H1 (cell line): ENCODE data around the gene SEC24C. TPM values are rescaled to one million over a fixed set of nuclear protein-coding genes. Genes with fewer than 3 reads are reported as not detected.

Experiments used
- CTCF ChIA-PET: fragments of 300-600 bp; sonication (Branson Sonifier 250); formaldehyde crosslinking; loops from one replicate; lab custom pipeline; 2021; ENCODE audit not compliant: partially characterized antibody; lab: Charles Lee
- POLR2A ChIA-PET: fragments of 300-600 bp; sonication (Branson Sonifier 250); formaldehyde crosslinking; loops from one replicate; lab custom pipeline; 2021; ENCODE audit warnings: inconsistent platforms; ENCODE audit not compliant: partially characterized antibody; lab: Charles Lee
- DNase-seq, 2 experiments: peaks; one replicate each; pipeline versions ENCODE4 v3.0.0 to v3.0.0-alpha.2; 2010 to 2022; ENCODE audit warnings: low spot score in 2 of 2, low read depth in 1 of 2, mixed read lengths in 1 of 2
- FAIRE-seq: peaks from 2 replicates; lab custom pipeline; 2011; peaks lifted over from hg19 to GRCh38; lab: Jason Lieb, UNC
- H2AFZ ChIP-seq: 2 replicates; pipeline ENCODE4 v1.8.1; 2012; ENCODE audit warnings: low read length, inconsistent platforms
- H2AK5ac ChIP-seq: 2 replicates; pipeline ENCODE4 v1.6.1; 2013; ENCODE audit warnings: low read depth, low read length
- H2BK120ac ChIP-seq: replicated peaks from 2 replicates; pipeline ENCODE3; 2013; ENCODE audit warnings: low read depth, low read length, inconsistent platforms
- H2BK12ac ChIP-seq: 2 replicates; pipeline ENCODE4 v1.6.1; 2013; ENCODE audit warnings: low read depth, low read length
- H2BK15ac ChIP-seq: 2 replicates; pipeline ENCODE4 v1.6.1; 2013; ENCODE audit warnings: low read length
- H2BK20ac ChIP-seq: 2 replicates; pipeline ENCODE4 v1.6.1; 2013; ENCODE audit warnings: low read length
- H2BK5ac ChIP-seq: 2 replicates; pipeline ENCODE4 v1.6.1; 2013; ENCODE audit warnings: low read depth, low read length
- H3K14ac ChIP-seq: 2 replicates; pipeline ENCODE4 v1.6.1; 2013; ENCODE audit warnings: inconsistent platforms; ENCODE audit not compliant: insufficient read length
- H3K18ac ChIP-seq: 2 replicates; pipeline ENCODE4 v1.6.1; 2013; ENCODE audit warnings: low read length; ENCODE audit errors: extremely low read depth
- H3K23ac ChIP-seq: 2 replicates; pipeline ENCODE4 v1.6.1; 2013; ENCODE audit warnings: inconsistent platforms; ENCODE audit not compliant: insufficient read length
- H3K23me2 ChIP-seq: 2 replicates; pipeline ENCODE4 v1.6.1; 2013; ENCODE audit warnings: low read depth, low read length
- H3K27ac ChIP-seq: 2 replicates; pipeline ENCODE4 v1.6.1; 2011; ENCODE audit warnings: low read depth, low read length, inconsistent platforms
- H3K27me3 ChIP-seq, 4 experiments: replicated peaks in 1 of 4; 1 replicate in 1 of 4; 2 replicates in 3 of 4; pipeline versions ENCODE4 v1.6.1 to v1.8.1; 2011 to 2013; ENCODE audit warnings: low read length in 3 of 4, mild to moderate bottlenecking in 3 of 4, inconsistent platforms in 2 of 4, mixed read lengths in 2 of 4, moderate library complexity in 1 of 4; ENCODE audit not compliant: control insufficient read depth in 3 of 4, insufficient read depth in 3 of 4; ENCODE audit errors: extremely low read depth in 1 of 4
- H3K36me3 ChIP-seq, 4 experiments: 2 replicates each; pipeline versions ENCODE4 v1.6.1 to v1.8.1; 2011 to 2013; ENCODE audit warnings: mild to moderate bottlenecking in 4 of 4, low read length in 3 of 4, moderate library complexity in 2 of 4, control low read depth in 1 of 4, inconsistent platforms in 1 of 4; ENCODE audit not compliant: insufficient read depth in 4 of 4, control insufficient read depth in 2 of 4
- H3K4ac ChIP-seq: replicated peaks from 2 replicates; pipeline ENCODE3; 2013; ENCODE audit warnings: low read length, low read depth, mixed read lengths, inconsistent platforms; ENCODE audit not compliant: insufficient read length
- H3K4me1 ChIP-seq, 4 experiments: replicated peaks in 1 of 4; 1 replicate in 1 of 4; 2 replicates in 3 of 4; pipeline versions ENCODE4 v1.6.1 to v1.8.1; 2011 to 2013; ENCODE audit warnings: low read length in 3 of 4, inconsistent platforms in 2 of 4, mixed read lengths in 1 of 4; ENCODE audit not compliant: insufficient read depth in 4 of 4, control insufficient read depth in 3 of 4
- H3K4me2 ChIP-seq, 2 experiments: 2 replicates each; pipeline versions ENCODE4 v1.6.1 to v1.8.1; 2011 to 2013; ENCODE audit warnings: low read depth in 2 of 2, low read length in 2 of 2, control low read depth in 1 of 2, inconsistent platforms in 1 of 2, mild to moderate bottlenecking in 1 of 2; ENCODE audit not compliant: insufficient read depth in 1 of 2
- H3K4me3 ChIP-seq, 4 experiments: fragments of 200-600, 300-600 bp in 1 of 4; sonication (generic), shearing (Covaris generic), sonication (Bioruptor Twin) in 1 of 4; 2 replicates each; pipeline versions ENCODE4 v1.5.1 to v1.8.1; 2011 to 2016; ENCODE audit warnings: low read length in 4 of 4, low read depth in 3 of 4, control low read depth in 2 of 4, inconsistent platforms in 2 of 4, mild to moderate bottlenecking in 2 of 4, mixed read lengths in 1 of 4, moderate library complexity in 1 of 4; ENCODE audit not compliant: insufficient read depth in 2 of 4; ENCODE audit errors: extremely low read depth in 1 of 4
- H3K56ac ChIP-seq: replicated peaks from 2 replicates; pipeline ENCODE3; 2013; ENCODE audit warnings: low read depth, mild to moderate bottlenecking, mixed read lengths, low read length, inconsistent platforms; ENCODE audit not compliant: insufficient read length
- H3K79me1 ChIP-seq: 2 replicates; pipeline ENCODE4 v1.6.1; 2013; ENCODE audit warnings: low read depth, low read length, control low read depth
- H3K79me2 ChIP-seq, 2 experiments: 2 replicates each; pipeline versions ENCODE4 v1.6.1 to v1.8.1; 2012 to 2013; ENCODE audit warnings: low read length in 2 of 2, mild to moderate bottlenecking in 2 of 2, inconsistent platforms in 1 of 2; ENCODE audit not compliant: insufficient read depth in 2 of 2, control insufficient read depth in 1 of 2
- H3K9ac ChIP-seq, 4 experiments: replicated peaks in 1 of 4; 1 replicate in 1 of 4; 2 replicates in 3 of 4; pipeline versions ENCODE4 v1.6.1 to v1.8.1; 2011 to 2013; ENCODE audit warnings: low read depth in 3 of 4, low read length in 3 of 4, control low read depth in 2 of 4, mild to moderate bottlenecking in 2 of 4, moderate library complexity in 2 of 4, inconsistent platforms in 1 of 4; ENCODE audit errors: extremely low read depth in 1 of 4
- H3K9me3 ChIP-seq, 2 experiments: 2 replicates each; pipeline versions ENCODE4 v1.6.1 to v1.8.1; 2012 to 2013; ENCODE audit warnings: mild to moderate bottlenecking in 2 of 2, moderate library complexity in 2 of 2, control low read depth in 1 of 2, inconsistent platforms in 1 of 2, low read depth in 1 of 2, low read length in 1 of 2, mixed read lengths in 1 of 2; ENCODE audit not compliant: insufficient read depth in 2 of 2
- H4K20me1 ChIP-seq, 2 experiments: replicated peaks in 1 of 2; 2 replicates each; pipeline versions ENCODE3 to v1.8.1; 2011 to 2013; ENCODE audit warnings: inconsistent platforms in 2 of 2, low read length in 2 of 2, mild to moderate bottlenecking in 1 of 2; ENCODE audit not compliant: insufficient read depth in 2 of 2, control insufficient read depth in 1 of 2
- H4K5ac ChIP-seq: 2 replicates; pipeline ENCODE4 v1.6.1; 2013; ENCODE audit warnings: low read length, low read depth, mixed read lengths, inconsistent platforms; ENCODE audit not compliant: insufficient read length
- H4K8ac ChIP-seq: 2 replicates; pipeline ENCODE4 v1.8.0; 2013; ENCODE audit warnings: mild to moderate bottlenecking, moderate library complexity, low read length, inconsistent platforms; ENCODE audit not compliant: insufficient read depth; ENCODE audit errors: extremely low read depth
- H4K91ac ChIP-seq: replicated peaks from 2 replicates; pipeline ENCODE3; 2013; ENCODE audit warnings: low read length, mixed read lengths, inconsistent platforms; ENCODE audit not compliant: insufficient read length
- BCL11A ChIP-seq, 2 experiments: IDR thresholded peaks; one replicate each; pipeline ENCODE4 v1.6.1; 2011; ENCODE audit warnings: low read depth in 2 of 2, low read length in 2 of 2, mild to moderate bottlenecking in 2 of 2
- JUND ChIP-seq: IDR thresholded peaks from 2 replicates; pipeline ENCODE4 v1.6.1; 2011; ENCODE audit warnings: mild to moderate bottlenecking, improper control_type of control experiment, low read length
- MAFK ChIP-seq: IDR thresholded peaks from 2 replicates; pipeline ENCODE4 v1.6.1; 2012; ENCODE audit warnings: low read depth, mild to moderate bottlenecking, improper control_type of control experiment, low read length
- PHF8 ChIP-seq: fragments of 200-600 bp; sonication (generic); conservative IDR thresholded peaks from 2 replicates; pipeline ENCODE4 v1.7.1; 2012; ENCODE audit warnings: low read depth, mild to moderate bottlenecking, inconsistent platforms, low read length, moderate library complexity
- RBBP5 ChIP-seq: IDR thresholded peaks from 2 replicates; pipeline ENCODE4 v1.7.1; 2012; ENCODE audit warnings: low read depth, mild to moderate bottlenecking, inconsistent platforms, low read length, moderate library complexity, borderline replicate concordance
- RFX5 ChIP-seq: IDR thresholded peaks from 2 replicates; pipeline ENCODE4 v1.6.1; 2011; ENCODE audit warnings: low read depth, low read length, improper control_type of control experiment, borderline replicate concordance
- RNF2 ChIP-seq: fragments of 200-900, 300-1000 bp; sonication (generic); IDR thresholded peaks from 2 replicates; pipeline ENCODE4 v1.7.1; 2016; ENCODE audit warnings: borderline replicate concordance, low read depth, mild to moderate bottlenecking, antibody characterized with exemption, low read length; ENCODE audit not compliant: poor library complexity, severe bottlenecking; ENCODE audit errors: missing control alignments
- SIN3A ChIP-seq, 2 experiments: IDR thresholded peaks in 1 of 2; conservative IDR thresholded peaks in 1 of 2; 2 replicates each; pipeline ENCODE4 v1.6.1; 2011 to 2012; ENCODE audit warnings: low read length in 2 of 2, improper control_type of control experiment in 1 of 2, low read depth in 1 of 2, mild to moderate bottlenecking in 1 of 2
- SIRT6 ChIP-seq: IDR thresholded peaks from one replicate; pipeline ENCODE4 v1.7.1; 2012; ENCODE audit warnings: low read length, inconsistent platforms
- SP2 ChIP-seq: IDR thresholded peaks from 2 replicates; pipeline ENCODE4 v1.6.1; 2012; ENCODE audit warnings: mild to moderate bottlenecking, low read length, inconsistent platforms
- YY1 ChIP-seq: IDR thresholded peaks from 2 replicates; pipeline ENCODE4 v1.6.1; 2011; ENCODE audit warnings: low read depth, mild to moderate bottlenecking, low read length
- WGBS, 2 experiments: shearing (Covaris generic) in 1 of 2; methylation state at CpG; one replicate each; pipeline versions ENCODE4 v1.1.6 to v1.1.7; 2013 to 2015; ENCODE audit warnings: low lambda C conversion rate in 2 of 2, mixed read lengths in 2 of 2, inconsistent platforms in 1 of 2, low coverage in 1 of 2, missing lambda C conversion rate in 1 of 2; ENCODE audit not compliant: insufficient replicate concordance in 2 of 2, insufficient coverage in 1 of 2, insufficient read length in 1 of 2; ENCODE audit errors: extremely low coverage in 1 of 2, missing lambda C conversion rate in 1 of 2; 5-methylcytosine and 5-hydroxymethylcytosine counted together
- polyA plus RNA-seq, 7 experiments: library from polyadenylated mRNA; depleted of rRNA in 3 of 7; stranded (reverse) in 5 of 7; unstranded in 2 of 7; fragments of >200 nt in 5 of 7; fragments of 200-250 nt in 2 of 7; gene quantifications; 1 replicate in 5 of 7; 2 replicates in 1 of 7; 4 replicates in 1 of 7; pipeline versions ENCODE4 v1.2.1 to v1.2.3, GENCODE V29; 2011 to 2013; ENCODE audit warnings: missing spikeins in 2 of 7, mixed read lengths in 2 of 7
- total RNA-seq: library from RNA; stranded (reverse); fragmentation: NEBNext Ultra II Directional; extraction: Animal tissue kit (Norgen Biotek cat#: 25700); gene quantifications from 2 replicates; pipeline ENCODE4 v1.2.1, GENCODE V29; 2021
- TF ChIP-seq, protein P1 (sequence below): IDR thresholded peaks from 2 replicates; pipeline ENCODE4 v1.6.1; 2011; ENCODE audit warnings: low read length, improper control_type of control experiment

Gene SEC24C
- total and polyA plus RNA-seq, 2 of the 8 experiments (the other 6 are each of a cell fraction or from before 2014, with no cell fraction given), result 63.2 to 67.4 TPM

DNA sequence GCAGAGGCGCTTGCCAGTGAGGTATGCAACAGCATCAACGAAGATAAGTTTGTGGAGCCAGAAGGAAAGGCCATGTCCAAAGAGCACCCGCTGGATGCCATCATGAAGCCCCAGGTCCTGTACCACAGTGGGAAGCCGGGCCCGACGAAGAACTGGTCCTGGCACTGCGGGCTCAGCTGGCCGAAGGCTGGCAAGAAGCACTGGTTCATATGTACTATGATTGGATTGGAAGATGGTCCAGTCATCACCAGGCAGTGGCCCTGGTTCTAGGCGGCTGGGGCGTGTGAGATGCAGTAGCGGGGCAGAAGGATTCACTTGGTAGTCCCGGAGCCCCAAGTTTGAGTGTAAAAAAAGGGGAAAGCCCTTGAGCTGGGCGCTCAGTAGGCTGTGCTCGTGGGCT lies 63.3 kb downstream of the SEC24C start:
- no peaks in the 10 kb centered on the region for H3K79me2 ChIP-seq
- peaks cover 0 to 4% (median 2%) of the 10 kb centered on the region in 4 experiments; a peak in 3 of 7 replicates for H3K4me1 ChIP-seq
- no peak for DNase-seq
- no peak overlapping the region for H3K4me3 ChIP-seq
- FAIRE-seq, result no peak
- H3K36me3 ChIP-seq, result peaks cover 4 to 23% (median 17%) of the 10 kb centered on the region in 4 experiments; a peak in 7 of 8 replicates
- no peaks in the 10 kb centered on the region for H3K27me3 ChIP-seq
- no peak overlapping the region for H3K56ac ChIP-seq
- no peak overlapping the region for H3K4me2 ChIP-seq
- WGBS, 2 experiments, result 94% methylated on average over 14 of the region's 14 CpGs; no CpG with 5 or more reads in 1 of the 2 experiments
- no peak overlapping the region for H3K27ac ChIP-seq
- no peak overlapping the region for H2BK15ac ChIP-seq
- no peak overlapping the region for H2BK120ac ChIP-seq
- H4K20me1 ChIP-seq, result peaks cover 0 to 12% of the 10 kb centered on the region in 2 experiments
- no peak overlapping the region for H4K8ac ChIP-seq
- H3K23me2 ChIP-seq, result no peaks in the 10 kb centered on the region; the same call in 1 of the 2 replicates
- no peak overlapping the region for H2BK12ac ChIP-seq
- no peak overlapping the region for H2BK5ac ChIP-seq
- no peak overlapping the region for H2AK5ac ChIP-seq
- POLR2A ChIA-PET, result interaction anchor here (11.1 kb wide), 1 partner anchor 11 kb away, joined by 137 read pairs; no protein-coding TSS in a partner anchor
- CTCF ChIA-PET, result interaction anchor here (0.8 to 1.6 kb wide), 3 partner anchors 8 to 95 kb away, joined by 3 to 4 read pairs (median 4); no protein-coding TSS in a partner anchor
- no peak overlapping the region for H3K18ac ChIP-seq
- H3K4ac ChIP-seq, result no peak overlapping the region
- H3K9ac ChIP-seq, result no peak overlapping the region
- H3K9me3 ChIP-seq, result no peaks in the 10 kb centered on the region
- no peak overlapping the region for H2BK20ac ChIP-seq
- no peak overlapping the region for H4K5ac ChIP-seq
- no peak overlapping the region for H2AFZ ChIP-seq
- H3K14ac ChIP-seq, result no peak overlapping the region
- no peak overlapping the region for H4K91ac ChIP-seq
- 0 out of 2 replicates have a peak, but pooled peaks cover 4% of the 10 kb centered on the region for H3K79me1 ChIP-seq
- no peak overlapping the region for H3K23ac ChIP-seq
- TF ChIP-seq RNF2, result no peak
- TF ChIP-seq, protein P1, sequence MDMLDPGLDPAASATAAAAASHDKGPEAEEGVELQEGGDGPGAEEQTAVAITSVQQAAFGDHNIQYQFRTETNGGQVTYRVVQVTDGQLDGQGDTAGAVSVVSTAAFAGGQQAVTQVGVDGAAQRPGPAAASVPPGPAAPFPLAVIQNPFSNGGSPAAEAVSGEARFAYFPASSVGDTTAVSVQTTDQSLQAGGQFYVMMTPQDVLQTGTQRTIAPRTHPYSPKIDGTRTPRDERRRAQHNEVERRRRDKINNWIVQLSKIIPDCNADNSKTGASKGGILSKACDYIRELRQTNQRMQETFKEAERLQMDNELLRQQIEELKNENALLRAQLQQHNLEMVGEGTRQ, result no peak
- no peak for TF ChIP-seq YY1
- TF ChIP-seq SIN3A (conservative IDR thresholded peaks at IDR 0.05 in 1 of 2, IDR thresholded peaks at IDR 0.05 in 1 of 2; ENCODE audit: low read depth in 1 of 2, low read length in 2 of 2), result no peak
- TF ChIP-seq SIRT6, result no peak
- no peak for TF ChIP-seq JUND
- no peak for TF ChIP-seq PHF8
- TF ChIP-seq MAFK, result no peak
- no peak for TF ChIP-seq SP2
- no peak for TF ChIP-seq BCL11A (IDR thresholded peaks at IDR 0.05; ENCODE audit: low read depth in 2 of 2, low read length in 2 of 2)
- TF ChIP-seq RBBP5, result no peak
- TF ChIP-seq RFX5, result no peak
